H1 (cell line): ENCODE measurements around the gene PRKAG3.
"Not testable (repeated sequence)": the region's sequence is repeated elsewhere in the genome, so short reads cannot be mapped to it uniquely, and the experiment has no call there.

Experiments
- BACH1 ChIP-seq: IDR thresholded peaks from 2 replicates; pipeline ENCODE4 v1.6.1; 2012; ENCODE audit warnings: low read length, improper control_type of control experiment
- BCL11A ChIP-seq, 2 experiments: IDR thresholded peaks; one replicate each; pipeline ENCODE4 v1.6.1; 2011; ENCODE audit warnings: low read depth in 2 of 2, low read length in 2 of 2, mild to moderate bottlenecking in 2 of 2
- CTCF ChIP-seq, 3 experiments: IDR thresholded peaks; 1 replicate in 2 of 3; 2 replicates in 1 of 3; pipeline versions ENCODE4 v1.5.1 to v1.6.1; 2011; ENCODE audit warnings: low read length in 3 of 3, mild to moderate bottlenecking in 3 of 3, inconsistent platforms in 2 of 3, low read depth in 1 of 3, moderate library complexity in 1 of 3; ENCODE audit not compliant: insufficient read depth in 1 of 3; ENCODE audit errors: control extremely low read depth in 1 of 3
- EP300 ChIP-seq, 2 experiments: IDR thresholded peaks; 1 replicate in 1 of 2; 2 replicates in 1 of 2; pipeline ENCODE4 v1.6.1; 2011 to 2012; ENCODE audit warnings: low read depth in 2 of 2, low read length in 2 of 2, mild to moderate bottlenecking in 2 of 2, borderline replicate concordance in 1 of 2, inconsistent platforms in 1 of 2, moderate library complexity in 1 of 2
- EZH2 ChIP-seq: fragments of 200-600 bp; sonication (generic); IDR thresholded peaks from 2 replicates; pipeline ENCODE4 v1.7.1; 2012; ENCODE audit warnings: low read depth, mild to moderate bottlenecking, moderate library complexity, low read length, inconsistent platforms; ENCODE audit not compliant: severe bottlenecking
- GABPA ChIP-seq: IDR thresholded peaks from 2 replicates; pipeline ENCODE4 v1.6.1; 2011; ENCODE audit warnings: mild to moderate bottlenecking, low read length, moderate library complexity, borderline replicate concordance; ENCODE audit not compliant: insufficient read depth
- POLR2A ChIP-seq, 2 experiments: IDR thresholded peaks; 1 replicate in 1 of 2; 2 replicates in 1 of 2; pipeline ENCODE4 v1.6.1; 2011; ENCODE audit warnings: low read depth in 2 of 2, low read length in 2 of 2, mild to moderate bottlenecking in 2 of 2; ENCODE audit errors: control extremely low read depth in 1 of 2
- POLR2AphosphoS5 ChIP-seq: IDR thresholded peaks from 2 replicates; pipeline ENCODE4 v1.6.1; 2011; ENCODE audit warnings: low read depth, low read length
- RAD21 ChIP-seq, 2 experiments: IDR thresholded peaks in 1 of 2; conservative IDR thresholded peaks in 1 of 2; 2 replicates each; pipeline ENCODE4 v1.6.1; 2011; ENCODE audit warnings: low read depth in 2 of 2, low read length in 2 of 2, improper control_type of control experiment in 1 of 2, inconsistent platforms in 1 of 2, mild to moderate bottlenecking in 1 of 2, moderate library complexity in 1 of 2
- YY1 ChIP-seq: IDR thresholded peaks from 2 replicates; pipeline ENCODE4 v1.6.1; 2011; ENCODE audit warnings: low read depth, mild to moderate bottlenecking, low read length
- ZNF274 ChIP-seq: IDR thresholded peaks from 2 replicates; pipeline ENCODE4 v1.7.0; 2012; ENCODE audit warnings: low read length, borderline replicate concordance; ENCODE audit errors: extremely low read depth
- TF ChIP-seq, protein P1 (sequence below): IDR thresholded peaks from 2 replicates; pipeline ENCODE4 v1.6.1; 2012; ENCODE audit warnings: inconsistent platforms

DNA sequence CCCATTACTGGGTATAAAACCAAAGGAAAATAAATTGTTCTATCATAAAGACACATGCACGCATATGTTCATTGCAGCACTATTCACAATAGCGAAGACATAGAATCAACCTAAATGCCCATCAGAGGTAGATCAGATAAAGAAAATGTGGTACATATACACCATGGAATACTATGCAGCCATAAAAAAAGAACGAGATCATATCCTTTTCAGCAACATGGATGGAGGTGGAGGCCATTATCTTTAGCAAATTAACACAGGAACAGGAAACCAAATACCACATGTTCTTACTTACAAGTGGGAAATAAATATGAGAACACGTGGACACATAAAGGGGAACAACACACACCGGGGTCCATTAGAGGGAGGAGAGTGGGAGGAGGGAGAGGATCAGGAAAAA, 12.7 kb upstream of the PRKAG3 start:
- not testable (repeated sequence) for TF ChIP-seq EP300 (IDR thresholded peaks at IDR 0.05; ENCODE audit: borderline replicate concordance in 1 of 2, low read depth in 2 of 2, low read length in 2 of 2); CTCF (IDR thresholded peaks at IDR 0.05; ENCODE audit: control extremely low read depth in 1 of 3, insufficient read depth in 1 of 3, low read depth in 1 of 3, low read length in 3 of 3); EZH2; POLR2A (IDR thresholded peaks at IDR 0.05; ENCODE audit: control extremely low read depth in 1 of 2, low read depth in 2 of 2, low read length in 2 of 2); POLR2AphosphoS5; BCL11A (IDR thresholded peaks at IDR 0.05; ENCODE audit: low read depth in 2 of 2, low read length in 2 of 2); YY1; ZNF274; RAD21 (IDR thresholded peaks at IDR 0.05 in 1 of 2, conservative IDR thresholded peaks at IDR 0.05 in 1 of 2; ENCODE audit: low read depth in 2 of 2, low read length in 2 of 2); GABPA; BACH1
- TF ChIP-seq, protein P1, sequence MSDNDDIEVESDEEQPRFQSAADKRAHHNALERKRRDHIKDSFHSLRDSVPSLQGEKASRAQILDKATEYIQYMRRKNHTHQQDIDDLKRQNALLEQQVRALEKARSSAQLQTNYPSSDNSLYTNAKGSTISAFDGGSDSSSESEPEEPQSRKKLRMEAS, result not testable (repeated sequence)
